OCI-LY1 (cell line): ENCODE measurements around the gene CCNY.

Source experiments
- H2AFZ ChIP-seq: fragments of 200-600 bp; sonication (generic), shearing (Covaris generic); 2 replicates; pipeline ENCODE4 v1.6.0; 2014; ENCODE audit warnings: antibody characterized with exemption, mild to moderate bottlenecking, low read length
- H3F3A ChIP-seq: fragments of 200-600 bp; sonication (generic), shearing (Covaris generic); 2 replicates; pipeline ENCODE4 v1.6.0; 2014; ENCODE audit warnings: mild to moderate bottlenecking, antibody characterized with exemption, low read length, moderate library complexity; ENCODE audit not compliant: insufficient read depth
- H3K27ac ChIP-seq: fragments of 200-600 bp; sonication (generic); 2 replicates; pipeline ENCODE4 v1.5.1; 2014; ENCODE audit warnings: low read length, mixed run types, mild to moderate bottlenecking, low read depth; ENCODE audit not compliant: poor library complexity, severe bottlenecking
- H3K27me3 ChIP-seq: fragments of 200-600 bp; sonication (generic); 2 replicates; pipeline ENCODE4 v1.6.0; 2014; ENCODE audit warnings: antibody characterized with exemption, mild to moderate bottlenecking, low read length, moderate library complexity; ENCODE audit not compliant: insufficient read depth
- H3K36me3 ChIP-seq: fragments of 200-600 bp; sonication (generic); 2 replicates; pipeline ENCODE4 v1.6.1; 2014; ENCODE audit warnings: mild to moderate bottlenecking, antibody characterized with exemption, low read length, moderate library complexity, mixed read lengths; ENCODE audit not compliant: insufficient read depth
- H3K4me1 ChIP-seq: fragments of 200-600 bp; sonication (generic); 2 replicates; pipeline ENCODE4 v1.5.1; 2014; ENCODE audit warnings: mild to moderate bottlenecking, low read length, moderate library complexity; ENCODE audit not compliant: insufficient read depth, severe bottlenecking
- H3K4me2 ChIP-seq: fragments of 200-600 bp; sonication (generic), shearing (Covaris generic); 2 replicates; pipeline ENCODE4 v1.6.1; 2014; ENCODE audit warnings: low read length
- H3K4me3 ChIP-seq: fragments of 200-600 bp; sonication (generic); 2 replicates; pipeline ENCODE4 v1.5.1; 2014; ENCODE audit warnings: low read length, low read depth, mild to moderate bottlenecking, mixed read lengths; ENCODE audit not compliant: poor library complexity, severe bottlenecking
- H3K79me2 ChIP-seq: fragments of 200-600 bp; shearing (Covaris generic); 2 replicates; pipeline ENCODE4 v1.6.1; 2016; ENCODE audit warnings: mixed run types, low read length, mixed read lengths; ENCODE audit not compliant: insufficient read depth
- H3K9ac ChIP-seq: fragments of 200-600 bp; sonication (generic), shearing (Covaris generic); 2 replicates; pipeline ENCODE4 v1.6.1; 2014; ENCODE audit warnings: mild to moderate bottlenecking, low read length, mixed read lengths
- H3K9me2 ChIP-seq: fragments of 200-600 bp; sonication (generic), shearing (Covaris generic); 2 replicates; pipeline ENCODE4 v1.6.1; 2014; ENCODE audit warnings: low read depth, mild to moderate bottlenecking, low read length, mixed read lengths
- H3K9me3 ChIP-seq: fragments of 200-600 bp; shearing (Covaris generic); 2 replicates; pipeline ENCODE4 v1.6.1; 2014; ENCODE audit warnings: low read length, mixed read lengths
- H4K20me1 ChIP-seq: fragments of 200-600 bp; sonication (generic), shearing (Covaris generic); 2 replicates; pipeline ENCODE4 v1.6.0; 2016; ENCODE audit warnings: mild to moderate bottlenecking, low read length; ENCODE audit not compliant: insufficient read depth
- EZH2 ChIP-seq: fragments of 200-600 bp; sonication (generic), shearing (Covaris generic); IDR thresholded peaks from 2 replicates; pipeline ENCODE4 v1.8.0; 2017; ENCODE audit warnings: borderline replicate concordance, mixed run types, mild to moderate bottlenecking, antibody characterized with exemption, low read length, moderate library complexity, mixed read lengths
- TF ChIP-seq, protein P1 (sequence below): fragments of 200-600 bp; sonication (generic), shearing (Covaris generic); IDR thresholded peaks from 2 replicates; pipeline ENCODE4 v1.5.1; 2017; ENCODE audit warnings: mild to moderate bottlenecking, antibody characterized with exemption, low read length, moderate library complexity, mixed read lengths

Gene CCNY

DNA sequence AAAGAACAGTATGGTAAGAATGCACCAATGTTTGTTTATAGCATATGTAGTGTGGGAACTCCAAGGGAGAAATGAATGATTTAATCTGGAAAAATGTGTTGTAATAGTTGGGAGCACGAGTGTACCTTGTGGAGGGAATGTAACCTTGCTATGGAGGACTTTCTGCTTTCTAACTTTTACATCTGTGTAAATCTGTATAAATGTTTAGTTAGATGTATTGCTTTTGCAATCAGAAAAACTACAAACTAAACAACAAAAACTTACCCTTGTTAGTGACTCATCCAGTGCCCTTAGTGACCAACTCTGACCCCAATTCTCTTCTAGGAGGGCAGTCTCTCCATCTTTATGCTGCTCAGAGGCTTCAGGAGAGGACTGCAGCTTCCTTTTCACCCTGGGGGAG is 89.3 kb downstream of the CCNY start:
- Histone ChIP-seq H3K9me3 (no peaks in the 10 kb centered on the region), H3K4me3 (no peak overlapping the region), H3K9ac (no peak overlapping the region), H4K20me1 (no peaks in the 10 kb centered on the region), H3K9me2 (no peaks in the 10 kb centered on the region), H3K36me3 (no peaks in the 10 kb centered on the region), H3K27me3 (no peaks in the 10 kb centered on the region), H3K4me2 (no peak overlapping the region), H3K4me1 (no peaks in the 10 kb centered on the region), H3K27ac (no peak overlapping the region), H3F3A (no peaks in the 10 kb centered on the region), H3K79me2 (no peaks in the 10 kb centered on the region), H2AFZ (no peak overlapping the region)
- TF ChIP-seq, protein P1, sequence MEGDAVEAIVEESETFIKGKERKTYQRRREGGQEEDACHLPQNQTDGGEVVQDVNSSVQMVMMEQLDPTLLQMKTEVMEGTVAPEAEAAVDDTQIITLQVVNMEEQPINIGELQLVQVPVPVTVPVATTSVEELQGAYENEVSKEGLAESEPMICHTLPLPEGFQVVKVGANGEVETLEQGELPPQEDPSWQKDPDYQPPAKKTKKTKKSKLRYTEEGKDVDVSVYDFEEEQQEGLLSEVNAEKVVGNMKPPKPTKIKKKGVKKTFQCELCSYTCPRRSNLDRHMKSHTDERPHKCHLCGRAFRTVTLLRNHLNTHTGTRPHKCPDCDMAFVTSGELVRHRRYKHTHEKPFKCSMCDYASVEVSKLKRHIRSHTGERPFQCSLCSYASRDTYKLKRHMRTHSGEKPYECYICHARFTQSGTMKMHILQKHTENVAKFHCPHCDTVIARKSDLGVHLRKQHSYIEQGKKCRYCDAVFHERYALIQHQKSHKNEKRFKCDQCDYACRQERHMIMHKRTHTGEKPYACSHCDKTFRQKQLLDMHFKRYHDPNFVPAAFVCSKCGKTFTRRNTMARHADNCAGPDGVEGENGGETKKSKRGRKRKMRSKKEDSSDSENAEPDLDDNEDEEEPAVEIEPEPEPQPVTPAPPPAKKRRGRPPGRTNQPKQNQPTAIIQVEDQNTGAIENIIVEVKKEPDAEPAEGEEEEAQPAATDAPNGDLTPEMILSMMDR: no peak
- no peak for TF ChIP-seq EZH2

DNA sequence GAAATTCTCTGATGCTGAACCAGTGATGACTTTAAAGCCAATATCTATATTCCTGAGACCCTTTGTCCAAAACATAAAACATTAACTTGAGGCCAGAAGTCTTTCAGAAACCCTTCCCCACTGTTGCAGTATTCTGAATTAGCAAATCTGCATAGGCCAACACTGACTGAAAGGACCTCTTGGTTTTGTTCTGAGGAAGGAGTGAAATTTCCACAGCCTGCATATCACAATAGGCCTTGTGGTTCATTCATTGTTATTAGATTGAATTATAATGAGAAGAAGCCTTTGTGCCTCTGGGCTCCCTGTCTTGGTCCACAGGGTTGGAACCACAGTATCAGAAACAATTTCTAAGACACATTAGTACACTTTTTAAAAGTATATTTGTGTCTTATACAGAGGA is 90.3 kb downstream of the CCNY start:
- H3K4me3 ChIP-seq: no peak overlapping the region
- TF ChIP-seq EZH2: no peak
- TF ChIP-seq, protein P1: no peak
- H2AFZ ChIP-seq: no peak overlapping the region
- no peaks in the 10 kb centered on the region for H4K20me1 ChIP-seq
- H3K9ac ChIP-seq: no peak overlapping the region
- no peak overlapping the region for H3K4me2 ChIP-seq
- H3K79me2 ChIP-seq: no peaks in the 10 kb centered on the region
- H3F3A ChIP-seq: no peaks in the 10 kb centered on the region
- no peaks in the 10 kb centered on the region for H3K4me1 ChIP-seq
- H3K9me2 ChIP-seq: no peaks in the 10 kb centered on the region
- no peaks in the 10 kb centered on the region for H3K9me3 ChIP-seq
- H3K36me3 ChIP-seq: no peaks in the 10 kb centered on the region
- no peaks in the 10 kb centered on the region for H3K27me3 ChIP-seq
- H3K27ac ChIP-seq: no peak overlapping the region

DNA sequence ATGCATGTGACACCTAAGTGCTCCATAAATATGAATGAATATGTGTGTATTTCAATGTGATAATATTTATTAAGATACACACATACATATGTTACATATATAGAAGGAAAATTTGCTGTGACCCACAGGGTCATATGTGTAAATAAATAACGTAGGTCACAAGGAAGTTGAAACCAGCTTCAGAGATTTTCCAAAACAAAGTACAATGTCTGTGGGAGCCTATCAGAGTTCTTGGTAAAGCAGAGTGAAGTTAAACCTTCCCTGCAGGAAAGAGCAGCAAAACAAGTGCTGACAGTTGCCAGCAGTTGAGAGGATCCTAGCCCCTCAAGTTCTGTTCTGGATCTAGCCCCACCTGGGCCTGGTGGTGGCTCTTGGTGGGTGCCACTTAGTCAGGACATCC is 91.2 kb downstream of the CCNY start:
- Histone ChIP-seq H3K9me3 (no peaks in the 10 kb centered on the region), H3K79me2 (no peaks in the 10 kb centered on the region), H3K4me3 (no peak overlapping the region), H3K27me3 (no peaks in the 10 kb centered on the region), H3K4me2 (no peak overlapping the region), H3F3A (no peaks in the 10 kb centered on the region), H4K20me1 (no peaks in the 10 kb centered on the region), H2AFZ (no peak overlapping the region), H3K9me2 (no peaks in the 10 kb centered on the region), H3K4me1 (no peaks in the 10 kb centered on the region), H3K36me3 (no peaks in the 10 kb centered on the region), H3K9ac (no peak overlapping the region), H3K27ac (no peak overlapping the region)
- TF ChIP-seq, protein P1: no peak
- TF ChIP-seq EZH2: no peak
